GM18868 (cell line): ENCODE results near the gene UBE2E1.
"Not testable (repeated sequence)": the region's sequence is repeated elsewhere in the genome, so short reads cannot be mapped to it uniquely, and the experiment has no call there.

Source experiments
- ATAC-seq: cut with Tn5 transposase; IDR thresholded peaks from one replicate; pipeline ENCODE4 v1.9.1; 2021; ENCODE audit warnings: mild to moderate bottlenecking, moderate library complexity; ENCODE audit not compliant: unreplicated experiment

UBE2E1 gene

GRCh38 chr3:23840521-23840920 lies 34.8 kb downstream of the UBE2E1 start:
- no peak for ATAC-seq

DNA sequence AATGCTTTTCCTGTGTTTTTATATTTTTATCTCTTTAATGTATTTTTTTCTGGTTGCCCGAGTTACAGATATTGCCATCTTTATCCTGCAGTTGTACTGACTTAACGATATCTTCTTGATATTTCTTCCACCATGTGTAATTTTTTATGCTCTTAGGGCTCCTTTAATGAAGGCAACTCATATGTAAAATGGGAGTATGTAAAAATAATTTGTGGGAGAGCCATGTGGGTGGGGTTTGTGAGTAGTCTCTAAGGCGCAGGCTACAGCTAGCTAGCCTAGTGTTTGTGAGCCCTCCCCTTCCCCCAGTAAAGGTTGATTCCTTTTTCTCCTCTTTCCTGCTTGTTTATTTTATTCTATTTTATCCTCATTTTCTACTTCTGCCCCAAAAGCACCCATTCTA lies 38.1 kb downstream of the UBE2E1 start:
- no peak for ATAC-seq

GRCh38 chr3:23845326-23846216 lies 39.8 kb downstream of the UBE2E1 start:
- no peak for ATAC-seq

GRCh38 chr3:23849462-23849861 lies 43.7 kb downstream of the UBE2E1 start:
- ATAC-seq = not testable (repeated sequence)

DNA sequence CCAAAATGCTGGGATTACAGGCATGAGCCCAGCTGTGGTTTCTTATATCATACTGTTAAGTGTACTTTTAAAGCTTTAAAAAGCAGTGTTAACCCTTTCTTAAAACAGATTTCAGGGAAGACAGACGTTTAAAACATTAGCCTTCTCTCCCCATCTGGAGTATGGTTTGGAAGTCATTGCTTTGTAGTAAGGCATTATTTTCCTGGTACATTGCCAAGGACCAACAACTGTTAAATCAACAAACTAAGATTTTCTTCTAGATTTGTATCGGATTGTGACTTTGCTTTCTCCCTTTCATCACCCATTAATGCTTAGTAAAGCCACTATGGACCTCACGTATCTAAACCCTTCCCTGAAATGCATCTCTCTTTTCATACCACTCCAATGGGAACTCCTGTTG lies 50.5 kb downstream of the UBE2E1 start:
- ATAC-seq = no peak

DNA sequence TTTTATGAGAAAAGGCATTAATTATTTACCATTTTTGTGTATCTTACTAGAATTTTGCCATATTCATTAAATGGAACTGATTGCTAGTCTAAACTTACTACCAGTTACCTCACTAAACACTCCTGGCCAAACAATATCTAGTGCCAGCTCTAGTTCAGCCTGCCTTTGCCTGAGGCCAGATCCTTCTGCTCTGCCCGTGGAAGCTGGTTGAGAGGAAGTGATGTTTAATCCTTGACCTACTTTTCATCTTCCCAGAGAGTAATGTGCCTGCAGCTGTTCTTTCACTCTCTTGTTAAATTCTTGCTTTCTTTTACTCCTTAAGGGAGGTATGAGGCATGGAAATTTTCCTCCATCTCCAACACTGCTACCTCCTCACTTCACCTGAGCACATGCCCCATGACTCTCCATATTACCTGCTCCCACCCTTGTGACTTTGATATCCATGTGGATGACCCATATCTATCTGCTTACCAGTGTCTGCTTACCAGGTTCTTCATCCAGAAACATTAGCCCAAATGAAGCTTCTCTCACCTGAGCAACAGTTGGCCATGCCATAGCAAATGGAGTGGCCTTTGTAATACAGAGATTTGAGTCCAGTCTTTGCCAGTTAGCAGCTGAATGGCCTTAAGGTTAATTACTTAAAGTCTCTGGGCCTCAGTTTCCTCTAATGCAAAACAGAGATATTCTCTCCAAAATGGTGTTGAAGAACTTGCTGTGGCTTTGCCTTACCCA lies 53.4 kb downstream of the UBE2E1 start:
- no peak for ATAC-seq

DNA sequence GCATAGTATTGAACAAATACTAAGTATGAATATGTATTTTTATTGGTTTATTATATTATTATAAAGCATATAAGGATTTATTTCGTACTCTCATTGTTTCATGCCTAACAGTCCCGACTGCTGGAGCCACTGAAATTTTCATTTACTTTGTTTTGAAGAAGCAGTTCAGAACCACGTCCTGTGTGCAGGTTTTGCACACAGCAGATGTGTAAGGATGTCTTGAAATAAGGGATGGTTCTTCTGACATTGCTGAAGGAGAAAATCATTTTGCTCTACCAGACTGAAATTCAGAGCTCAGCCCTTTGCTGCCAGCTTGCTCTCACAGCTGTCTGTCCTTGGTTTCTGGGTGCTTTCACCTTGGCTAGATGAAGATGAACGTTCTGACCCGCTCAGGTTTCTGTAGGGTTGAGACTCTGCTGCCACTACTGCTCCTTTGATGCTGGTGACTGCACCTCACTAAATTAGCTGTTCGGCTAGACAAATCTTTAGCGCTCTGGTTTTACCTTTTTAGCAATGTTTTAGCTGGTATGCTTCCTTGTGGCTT lies 54.2 kb downstream of the UBE2E1 start:
- no peak for ATAC-seq

DNA sequence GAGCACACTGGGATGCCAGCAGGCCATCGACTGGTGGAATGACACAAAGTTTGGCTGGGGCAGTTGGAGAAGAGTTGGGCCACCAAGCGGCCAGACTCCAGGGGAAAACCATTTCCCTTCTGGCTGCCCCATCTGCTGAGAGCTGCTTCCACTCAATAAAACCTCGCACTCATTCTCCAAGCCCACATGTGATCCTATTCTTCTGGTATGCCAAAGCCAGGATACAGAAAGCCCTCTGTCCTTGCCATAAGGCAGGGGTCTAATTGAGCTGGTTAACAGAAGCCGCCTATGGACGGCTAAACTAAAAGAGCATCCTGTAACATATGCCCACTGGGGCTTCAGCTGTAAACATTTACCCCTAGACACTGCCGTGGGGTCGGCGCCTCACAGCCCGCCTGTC lies 55.9 kb downstream of the UBE2E1 start:
- no peak for ATAC-seq

GRCh38 chr3:23863060-23863459 lies 57.3 kb downstream of the UBE2E1 start:
- ATAC-seq = no peak

GRCh38 chr3:23864931-23865330 lies 59.2 kb downstream of the UBE2E1 start:
- ATAC-seq = no peak

- peak; percentile 84 for ATAC-seq
Measured at GRCh38 chr3:23865595-23866396, 60.0 kb downstream of the UBE2E1 start.

DNA sequence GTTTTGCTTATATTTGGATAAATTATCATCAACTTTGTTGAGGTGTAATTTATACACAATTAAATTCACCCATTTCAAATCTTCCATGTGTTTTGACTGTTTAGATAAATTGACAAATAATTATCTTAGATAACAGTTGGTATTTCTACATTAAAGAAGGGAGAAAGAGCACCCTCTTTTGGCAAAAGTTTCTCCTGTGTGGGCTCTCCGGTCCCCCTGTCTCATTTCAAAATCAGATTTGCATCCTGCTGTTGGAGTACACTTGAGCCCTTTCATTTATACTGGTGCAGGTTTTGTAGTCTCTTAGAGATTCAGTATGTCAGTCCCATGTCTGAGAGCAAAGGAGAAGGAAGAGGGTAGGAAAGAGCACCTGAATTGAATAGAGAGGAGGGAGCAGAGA lies 61.6 kb downstream of the UBE2E1 start:
- no peak for ATAC-seq

GRCh38 chr3:23867838-23868237 lies 62.1 kb downstream of the UBE2E1 start:
- no peak for ATAC-seq

GRCh38 chr3:23869977-23870662 lies 64.4 kb downstream of the UBE2E1 start:
- no peak for ATAC-seq

DNA sequence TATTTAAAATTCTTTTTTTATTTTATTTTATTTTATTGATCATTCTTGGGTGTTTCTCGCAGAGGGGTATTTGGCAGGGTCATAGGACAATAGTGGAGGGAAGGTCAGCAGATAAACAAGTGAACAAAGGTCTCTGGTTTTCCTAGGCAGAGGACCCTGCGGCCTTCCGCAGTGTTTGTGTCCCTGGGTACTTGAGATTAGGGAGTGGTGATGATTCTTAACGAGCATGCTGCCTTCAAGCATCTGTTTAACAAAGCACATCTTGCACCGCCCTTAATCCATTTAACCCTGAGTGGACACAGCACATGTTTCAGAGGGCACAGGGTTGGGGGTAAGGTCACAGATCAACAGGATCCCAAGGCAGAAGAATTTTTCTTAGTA lies 64.9 kb downstream of the UBE2E1 start:
- ATAC-seq = not testable (repeated sequence)

DNA sequence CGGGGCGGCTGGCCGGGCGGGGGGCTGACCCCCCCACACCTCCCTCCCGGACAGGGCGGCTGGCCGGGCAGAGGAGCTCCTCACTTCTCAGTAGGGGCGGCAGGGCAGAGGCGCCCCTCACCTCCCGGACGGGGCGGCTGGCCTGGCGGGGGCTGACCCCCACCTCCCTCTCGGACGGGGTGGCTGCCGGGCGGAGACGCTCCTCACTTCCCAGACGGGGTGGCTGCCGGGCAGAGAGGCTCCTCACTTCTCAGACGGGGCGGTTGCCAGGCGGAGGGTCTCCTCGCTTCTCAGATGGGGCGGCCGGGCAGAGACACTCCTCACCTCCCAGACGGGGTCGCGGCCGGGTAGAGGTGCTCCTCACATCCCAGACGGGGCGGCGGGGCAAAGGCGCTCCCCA lies 65.6 kb downstream of the UBE2E1 start:
- ATAC-seq = not testable (repeated sequence)

GRCh38 chr3:23872330-23872729 lies 66.6 kb downstream of the UBE2E1 start:
- ATAC-seq = no peak

DNA sequence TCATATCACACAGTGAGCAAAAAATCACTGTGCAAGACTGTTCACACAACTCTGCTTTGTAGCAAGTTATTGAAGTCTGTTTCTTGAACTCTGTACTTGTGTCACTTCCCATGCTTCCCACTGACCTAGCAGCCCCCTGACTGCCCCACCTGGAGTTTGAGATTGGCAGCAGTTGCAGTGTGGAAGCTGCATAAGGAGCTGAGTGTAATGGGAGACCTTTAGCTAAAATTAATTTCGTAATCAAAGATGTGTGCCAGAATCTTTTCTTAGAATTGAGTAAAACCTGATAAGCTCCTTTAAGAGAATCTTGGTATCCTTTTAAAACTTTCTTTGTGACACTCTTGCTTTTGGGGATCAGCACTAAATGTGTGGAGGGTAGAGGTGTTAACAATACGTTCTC lies 68.2 kb downstream of the UBE2E1 start:
- no peak for ATAC-seq

GRCh38 chr3:23874359-23875112 lies 68.8 kb downstream of the UBE2E1 start:
- ATAC-seq = no peak
